H9 (cell line): ENCODE data around the gene RNF20. TPM values are rescaled to one million over a fixed set of nuclear protein-coding genes. Genes with fewer than 3 reads are reported as not detected.
A peak's percentile ranks its signal among the peaks of the same experiment; 100 is the strongest.

Source experiments
- DNase-seq: peaks from one replicate; pipeline ENCODE4 v3.0.0-alpha.2; 2017
- H2AFZ ChIP-seq: one replicate; pipeline ENCODE4 v1.6.1; 2013; ENCODE audit warnings: mild to moderate bottlenecking, low read length, control low read depth, moderate library complexity
- H2AK5ac ChIP-seq: 2 replicates; pipeline ENCODE4 v1.6.1; 2013; ENCODE audit warnings: low read length, control low read depth, mixed read lengths; ENCODE audit not compliant: insufficient read length
- H2BK120ac ChIP-seq: one replicate; pipeline ENCODE4 v1.6.1; 2013; ENCODE audit warnings: low read depth, mild to moderate bottlenecking, low read length, control low read depth, inconsistent platforms; ENCODE audit not compliant: poor library complexity, severe bottlenecking
- H2BK12ac ChIP-seq: 2 replicates; pipeline ENCODE4 v1.6.1; 2013; ENCODE audit warnings: low read length, control low read depth, mixed read lengths, low read depth; ENCODE audit not compliant: insufficient read length
- H2BK15ac ChIP-seq: 2 replicates; pipeline ENCODE4 v1.6.1; 2013; ENCODE audit warnings: low read depth, low read length, control low read depth
- H2BK20ac ChIP-seq: one replicate; pipeline ENCODE4 v1.6.1; 2013; ENCODE audit warnings: low read depth, mild to moderate bottlenecking, low read length, control low read depth, inconsistent platforms; ENCODE audit not compliant: poor library complexity, severe bottlenecking
- H2BK5ac ChIP-seq: 2 replicates; pipeline ENCODE4 v1.6.1; 2013; ENCODE audit warnings: low read length, control low read depth, mixed read lengths; ENCODE audit not compliant: insufficient read length
- H3K14ac ChIP-seq: 2 replicates; pipeline ENCODE4 v1.6.1; 2013; ENCODE audit warnings: low read length, control low read depth; ENCODE audit not compliant: insufficient read depth
- H3K18ac ChIP-seq: 2 replicates; pipeline ENCODE4 v1.6.1; 2013; ENCODE audit warnings: low read depth, mild to moderate bottlenecking, mixed read lengths, low read length, control low read depth; ENCODE audit not compliant: insufficient read length
- H3K23ac ChIP-seq: 2 replicates; pipeline ENCODE4 v1.6.1; 2013; ENCODE audit warnings: low read length, control low read depth, mixed read lengths, low read depth; ENCODE audit not compliant: insufficient read length
- H3K23me2 ChIP-seq: 2 replicates; pipeline ENCODE4 v1.6.1; 2013; ENCODE audit warnings: low read depth, mild to moderate bottlenecking, mixed read lengths, low read length, control low read depth; ENCODE audit not compliant: insufficient read length, poor library complexity, severe bottlenecking
- H3K27ac ChIP-seq: 2 replicates; pipeline ENCODE4 v1.5.1; 2013; ENCODE audit warnings: low read length, control low read depth, mixed read lengths, low read depth; ENCODE audit not compliant: insufficient read length
- H3K27me3 ChIP-seq: 2 replicates; pipeline ENCODE4 v1.6.1; 2013; ENCODE audit warnings: low read length, control low read depth, inconsistent platforms; ENCODE audit not compliant: insufficient read depth
- H3K4ac ChIP-seq: 2 replicates; pipeline ENCODE4 v1.6.1; 2013; ENCODE audit warnings: low read depth, mild to moderate bottlenecking, control low read depth, inconsistent platforms, low read length, moderate library complexity
- H3K4me1 ChIP-seq: 2 replicates; pipeline ENCODE4 v1.6.1; 2013; ENCODE audit warnings: low read length, control low read depth, inconsistent platforms; ENCODE audit not compliant: insufficient read depth
- H3K4me2 ChIP-seq: 2 replicates; pipeline ENCODE4 v1.6.1; 2013; ENCODE audit warnings: low read length, control low read depth, mixed read lengths; ENCODE audit not compliant: insufficient read length, insufficient read depth
- H3K56ac ChIP-seq: 2 replicates; pipeline ENCODE4 v1.6.1; 2013; ENCODE audit warnings: low read depth, mild to moderate bottlenecking, mixed read lengths, low read length, control low read depth; ENCODE audit not compliant: insufficient read length
- H3K79me1 ChIP-seq: 2 replicates; pipeline ENCODE4 v1.6.1; 2013; ENCODE audit warnings: low read depth, mild to moderate bottlenecking, moderate library complexity, low read length, control low read depth, inconsistent platforms; ENCODE audit not compliant: insufficient read depth, poor library complexity, severe bottlenecking
- H3K79me2 ChIP-seq: 2 replicates; pipeline ENCODE4 v1.6.1; 2013; ENCODE audit warnings: low read length, control low read depth, inconsistent platforms; ENCODE audit not compliant: insufficient read depth
- H3K9ac ChIP-seq: 2 replicates; pipeline ENCODE4 v1.6.1; 2013; ENCODE audit warnings: low read length, control low read depth, mixed read lengths; ENCODE audit not compliant: insufficient read length; ENCODE audit errors: extremely low read depth
- H3K9me3 ChIP-seq: one replicate; pipeline ENCODE4 v1.6.1; 2013; ENCODE audit warnings: low read depth, low read length, inconsistent platforms; ENCODE audit not compliant: control insufficient read depth
- H3T11ph ChIP-seq: one replicate; pipeline ENCODE4 v1.6.1; 2013; ENCODE audit warnings: mild to moderate bottlenecking, low read length, control low read depth, inconsistent platforms
- H4K20me1 ChIP-seq: one replicate; pipeline ENCODE4 v1.6.1; 2013; ENCODE audit not compliant: control insufficient read depth, insufficient read length, insufficient read depth
- H4K5ac ChIP-seq: 2 replicates; pipeline ENCODE4 v1.6.1; 2013; ENCODE audit warnings: low read depth, mild to moderate bottlenecking, mixed read lengths, low read length, control low read depth; ENCODE audit not compliant: insufficient read length
- H4K8ac ChIP-seq: replicated peaks from 2 replicates; pipeline ENCODE4 v1.6.1; 2013; ENCODE audit warnings: low read length, control low read depth, mixed read lengths, low read depth; ENCODE audit not compliant: insufficient read length
- H4K91ac ChIP-seq: 2 replicates; pipeline ENCODE4 v1.6.1; 2013; ENCODE audit warnings: low read depth, mild to moderate bottlenecking, moderate library complexity, mixed read lengths, low read length, control low read depth; ENCODE audit not compliant: insufficient read length
- H3K27ac Mint-ChIP-seq, 3 experiments: 2 replicates in 2 of 3; 3 replicates in 1 of 3; pipeline ENCODE4 v1.8.0; 2020 to 2021; ENCODE audit warnings: mixed read lengths in 3 of 3, mild to moderate bottlenecking in 1 of 3, moderate library complexity in 1 of 3
- H3K27me3 Mint-ChIP-seq: 2 replicates; pipeline ENCODE4 v1.8.0; 2021; ENCODE audit warnings: low read depth, mild to moderate bottlenecking, moderate library complexity, mixed read lengths
- H3K36me3 Mint-ChIP-seq, 3 experiments: 2 replicates in 2 of 3; 3 replicates in 1 of 3; pipeline ENCODE4 v1.8.0; 2020 to 2021; ENCODE audit warnings: low read depth in 3 of 3, mixed read lengths in 3 of 3; ENCODE audit not compliant: insufficient read depth in 1 of 3
- H3K4me1 Mint-ChIP-seq, 2 experiments: 2 replicates each; pipeline ENCODE4 v1.8.0; 2020; ENCODE audit warnings: mixed read lengths in 2 of 2
- H3K4me3 Mint-ChIP-seq, 2 experiments: 2 replicates in 1 of 2; 3 replicates in 1 of 2; pipeline ENCODE4 v1.8.0; 2020 to 2021; ENCODE audit warnings: mild to moderate bottlenecking in 2 of 2, mixed read lengths in 2 of 2, moderate library complexity in 1 of 2
- H3K9me3 Mint-ChIP-seq, 2 experiments: 2 replicates in 1 of 2; 3 replicates in 1 of 2; pipeline ENCODE4 v1.8.0; 2020; ENCODE audit warnings: mild to moderate bottlenecking in 2 of 2, mixed read lengths in 2 of 2, moderate library complexity in 1 of 2
- WGBS: extraction: QIAGEN DNeasy Blood & Tissue Kit; methylation state at CpG from one replicate; pipeline ENCODE4 v1.1.7; 2013; ENCODE audit warnings: missing lambda C conversion rate, low lambda C conversion rate, mixed read lengths; ENCODE audit not compliant: insufficient read length; ENCODE audit errors: extremely low coverage; 5-methylcytosine and 5-hydroxymethylcytosine counted together
- total RNA-seq: library from RNA; stranded (reverse); gene quantifications from 2 replicates; pipeline ENCODE4 v1.2.1, GENCODE V29; 2021
- TF ChIP-seq, protein P1 (sequence below): fragments of 200-600 bp; sonication (generic); conservative IDR thresholded peaks from 3 replicates; pipeline ENCODE4 v1.8.0; 2021; ENCODE audit warnings: antibody characterized with exemption, mild to moderate bottlenecking

The RNF20 gene
- total RNA-seq, 1 experiment from 2014 or later = 48.5 TPM

DNA sequence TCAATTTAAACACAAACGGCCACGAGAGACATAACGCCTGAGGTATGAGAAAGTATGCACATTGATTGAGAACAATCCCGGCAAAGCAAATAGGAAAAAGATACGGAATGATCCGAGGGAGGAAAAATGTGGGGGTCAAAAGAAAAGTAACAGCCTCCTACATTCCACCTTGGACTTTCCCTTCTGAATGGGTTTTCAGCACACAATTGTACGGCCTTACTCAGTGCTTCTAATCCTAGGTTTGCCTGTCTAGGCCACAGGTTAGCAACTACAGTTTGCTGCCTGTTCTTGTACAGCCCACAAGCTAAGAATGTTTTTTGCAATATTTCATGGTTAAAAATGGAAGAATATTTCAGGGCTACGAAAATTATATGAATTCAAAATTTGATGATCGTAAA, 46.2 kb upstream of the RNF20 start:
- no peaks in the 10 kb centered on the region for H3K9me3 Mint-ChIP-seq
- H3K27ac ChIP-seq = no peak overlapping the region
- H3K36me3 Mint-ChIP-seq = no peaks in the 10 kb centered on the region; a peak in 2 of 7 replicates

More for the DNA sequence above, 46.2 kb upstream of the RNF20 start:
- Histone ChIP-seq H3K14ac (no peak overlapping the region; the same call in 1 of the 2 replicates), H2BK12ac (no peak overlapping the region), H2BK20ac (no peak overlapping the region), H2AK5ac (no peak overlapping the region), H3K27me3 (no peaks in the 10 kb centered on the region), H4K8ac (no peak overlapping the region), H3K4me2 (peak overlapping the region; percentile 59), H4K5ac (no peak overlapping the region), H3K56ac (no peak overlapping the region), H3K18ac (no peak overlapping the region), H3K9me3 (no peaks in the 10 kb centered on the region), H3K79me2 (no peaks in the 10 kb centered on the region), H2AFZ (peak overlapping the region; percentile 1), H2BK5ac (no peak overlapping the region), H4K91ac (no peak overlapping the region), H3T11ph (no peak overlapping the region), H3K4me1 (no peaks in the 10 kb centered on the region), H3K79me1 (no peaks in the 10 kb centered on the region), H2BK120ac (no peak overlapping the region), H3K9ac (peak overlapping the region; percentile 0), H3K23ac (no peak overlapping the region), H4K20me1 (no peaks in the 10 kb centered on the region), H2BK15ac (no peak overlapping the region), H3K23me2 (peaks cover 11% of the 10 kb centered on the region), H3K4ac (no peak overlapping the region)
- H3K4me3 Mint-ChIP-seq = peak overlapping the region; percentile 87 to 92
- peaks cover 12% of the 10 kb centered on the region for H3K27me3 Mint-ChIP-seq
- H3K27ac Mint-ChIP-seq = 0 out of 7 replicates have a peak overlapping the region, but pooled peaks of 1 of the 3 experiments have one; percentile 14
- no peak for DNase-seq
- no CpG with 5 or more reads among the region's 9 CpGs for WGBS
- H3K4me1 Mint-ChIP-seq = peaks cover 14 to 15% of the 10 kb centered on the region in 2 experiments
- TF ChIP-seq, protein P1, sequence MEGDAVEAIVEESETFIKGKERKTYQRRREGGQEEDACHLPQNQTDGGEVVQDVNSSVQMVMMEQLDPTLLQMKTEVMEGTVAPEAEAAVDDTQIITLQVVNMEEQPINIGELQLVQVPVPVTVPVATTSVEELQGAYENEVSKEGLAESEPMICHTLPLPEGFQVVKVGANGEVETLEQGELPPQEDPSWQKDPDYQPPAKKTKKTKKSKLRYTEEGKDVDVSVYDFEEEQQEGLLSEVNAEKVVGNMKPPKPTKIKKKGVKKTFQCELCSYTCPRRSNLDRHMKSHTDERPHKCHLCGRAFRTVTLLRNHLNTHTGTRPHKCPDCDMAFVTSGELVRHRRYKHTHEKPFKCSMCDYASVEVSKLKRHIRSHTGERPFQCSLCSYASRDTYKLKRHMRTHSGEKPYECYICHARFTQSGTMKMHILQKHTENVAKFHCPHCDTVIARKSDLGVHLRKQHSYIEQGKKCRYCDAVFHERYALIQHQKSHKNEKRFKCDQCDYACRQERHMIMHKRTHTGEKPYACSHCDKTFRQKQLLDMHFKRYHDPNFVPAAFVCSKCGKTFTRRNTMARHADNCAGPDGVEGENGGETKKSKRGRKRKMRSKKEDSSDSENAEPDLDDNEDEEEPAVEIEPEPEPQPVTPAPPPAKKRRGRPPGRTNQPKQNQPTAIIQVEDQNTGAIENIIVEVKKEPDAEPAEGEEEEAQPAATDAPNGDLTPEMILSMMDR = no peak
